ENCODE results near the gene UBE2L3. TPM values are rescaled to one million over a fixed set of nuclear protein-coding genes. Genes with fewer than 3 reads are reported as not detected.
A peak's percentile ranks its signal among the peaks of the same experiment; 100 is the strongest.
"Not testable (repeated sequence)": the region's sequence is repeated elsewhere in the genome, so short reads cannot be mapped to it uniquely, and the experiment has no call there.

UBE2L3 gene
- 10 to 100 TPM; 42.1 to 69.7 (median 50.1) TPM for total RNA-seq

GRCh38 chr22:21567456-21568346 lies at the start of gene UBE2L3:
UBE2L3 (plus strand) TSS chr22:21567714; CDS start chr22:21567745, 31 bp downstream.
- no peaks in the 10 kb centered on the region for H3K27me3 ChIP-seq
- H3K4me1 ChIP-seq: peaks cover 0 to 45% (median 22%) of the 10 kb centered on the region in 4 donors
- no peaks in the 10 kb centered on the region for H3K36me3 ChIP-seq
- H3K9me3 ChIP-seq: no peaks in the 10 kb centered on the region
- H3K27ac ChIP-seq: peak within 1 kb of the TSS; percentile 83 to 90 (median 88)
- peak; percentile 87 to 93 (median 89) for DNase-seq
- TF ChIP-seq CTCF (IDR thresholded peaks at IDR 0.05): no peak
- TF ChIP-seq POLR2A (IDR thresholded peaks at IDR 0.05): peak in 1 of 2 donors; percentile 48
- peak within 1 kb of the TSS; percentile 77 to 97 (median 86) for H3K4me3 ChIP-seq

GRCh38 chr22:21526705-21527500 lies 40.6 kb upstream of the UBE2L3 start:
- not testable (repeated sequence) for H3K4me1 ChIP-seq, H3K4me3 ChIP-seq, H3K27ac ChIP-seq, H3K27me3 ChIP-seq, H3K9me3 ChIP-seq, H3K36me3 ChIP-seq, DNase-seq

DNA sequence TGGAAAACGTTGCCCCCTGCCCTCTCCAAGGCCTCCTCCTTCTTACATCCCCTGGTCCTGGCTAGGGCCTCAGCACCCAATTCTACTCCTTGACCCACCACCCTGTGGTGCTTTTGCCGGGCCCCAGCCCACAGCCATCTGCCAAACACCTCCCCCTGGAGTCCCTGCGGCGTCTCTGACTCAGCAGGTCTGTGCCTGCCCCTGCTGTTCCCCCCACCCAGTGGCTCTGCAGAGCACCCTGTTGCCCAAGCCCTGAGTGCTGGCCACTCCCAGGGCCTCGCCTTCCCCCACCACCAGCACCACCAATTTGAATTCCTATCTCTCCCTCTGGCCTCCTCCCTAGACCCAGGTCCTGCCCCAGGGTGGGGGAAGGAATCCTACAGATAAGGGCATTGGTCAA lies 36.0 kb upstream of the UBE2L3 start:
- not testable (repeated sequence) for DNase-seq, H3K36me3 ChIP-seq, H3K27me3 ChIP-seq, H3K27ac ChIP-seq, H3K4me3 ChIP-seq, H3K4me1 ChIP-seq, H3K9me3 ChIP-seq

- not testable (repeated sequence) for H3K27ac ChIP-seq, H3K27me3 ChIP-seq, H3K4me3 ChIP-seq, DNase-seq, H3K36me3 ChIP-seq, H3K9me3 ChIP-seq, H3K4me1 ChIP-seq
These were observed 34.5 kb upstream of the UBE2L3 start for GRCh38 chr22:21532863-21533648.

- not testable (repeated sequence) for H3K4me3 ChIP-seq, H3K27me3 ChIP-seq, H3K36me3 ChIP-seq, H3K4me1 ChIP-seq, DNase-seq, H3K27ac ChIP-seq, H3K9me3 ChIP-seq
These were observed 27.7 kb upstream of the UBE2L3 start for GRCh38 chr22:21539862-21540261.

DNA sequence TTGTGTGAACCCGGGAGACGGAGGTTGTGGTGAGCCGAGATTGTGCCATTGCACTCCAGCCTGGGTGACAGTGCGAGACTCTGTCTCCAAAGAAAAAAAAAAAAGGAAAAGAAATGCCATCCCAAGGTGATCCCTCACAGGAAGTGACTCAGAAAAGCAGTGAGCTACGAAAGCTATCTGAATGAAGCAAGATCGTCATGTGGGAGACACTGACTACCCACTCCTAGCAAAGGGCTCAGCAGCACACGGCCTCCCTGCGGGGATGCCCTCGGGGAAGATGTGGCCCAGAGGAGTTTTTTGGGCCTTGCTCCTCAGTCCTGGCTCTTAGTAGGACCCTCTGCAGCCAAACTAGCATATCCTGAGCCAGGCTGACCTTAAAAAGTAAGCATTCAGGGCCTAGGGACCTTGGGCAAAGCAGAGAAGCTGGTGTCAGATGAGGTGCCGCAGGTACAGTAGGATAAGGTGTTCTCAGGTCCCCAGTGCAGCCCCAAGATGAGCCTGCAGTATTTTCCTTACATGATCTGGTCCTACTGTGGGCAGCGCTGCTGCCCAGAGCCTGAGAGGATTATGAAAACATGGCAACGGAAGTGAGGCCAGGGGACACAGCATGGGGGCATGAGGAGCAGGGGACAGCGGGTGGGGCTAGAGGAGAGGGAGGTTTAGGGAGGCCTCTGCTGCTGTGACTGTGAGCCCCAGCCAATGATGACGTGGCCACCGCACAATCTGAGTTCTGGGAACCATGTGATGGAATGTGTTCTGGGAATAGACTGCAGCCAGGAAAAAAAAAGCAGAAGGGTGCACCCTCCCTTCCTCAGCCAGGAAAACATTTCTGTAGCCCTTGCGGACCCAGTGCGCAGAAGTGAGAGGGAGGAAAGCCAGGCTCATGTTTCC lies 22.8 kb upstream of the UBE2L3 start:
- H3K27me3 ChIP-seq, DNase-seq: not testable (repeated sequence)

GRCh38 chr22:21549558-21549957 lies 18.0 kb upstream of the UBE2L3 start:
- H3K27me3 ChIP-seq, H3K27ac ChIP-seq, H3K9me3 ChIP-seq, H3K36me3 ChIP-seq, H3K4me3 ChIP-seq, DNase-seq, H3K4me1 ChIP-seq: not testable (repeated sequence)

More for the DNA sequence above, 22.8 kb upstream of the UBE2L3 start:
- not testable (repeated sequence) for H3K4me1 ChIP-seq, H3K9me3 ChIP-seq, H3K4me3 ChIP-seq, H3K27ac ChIP-seq, H3K36me3 ChIP-seq

DNA sequence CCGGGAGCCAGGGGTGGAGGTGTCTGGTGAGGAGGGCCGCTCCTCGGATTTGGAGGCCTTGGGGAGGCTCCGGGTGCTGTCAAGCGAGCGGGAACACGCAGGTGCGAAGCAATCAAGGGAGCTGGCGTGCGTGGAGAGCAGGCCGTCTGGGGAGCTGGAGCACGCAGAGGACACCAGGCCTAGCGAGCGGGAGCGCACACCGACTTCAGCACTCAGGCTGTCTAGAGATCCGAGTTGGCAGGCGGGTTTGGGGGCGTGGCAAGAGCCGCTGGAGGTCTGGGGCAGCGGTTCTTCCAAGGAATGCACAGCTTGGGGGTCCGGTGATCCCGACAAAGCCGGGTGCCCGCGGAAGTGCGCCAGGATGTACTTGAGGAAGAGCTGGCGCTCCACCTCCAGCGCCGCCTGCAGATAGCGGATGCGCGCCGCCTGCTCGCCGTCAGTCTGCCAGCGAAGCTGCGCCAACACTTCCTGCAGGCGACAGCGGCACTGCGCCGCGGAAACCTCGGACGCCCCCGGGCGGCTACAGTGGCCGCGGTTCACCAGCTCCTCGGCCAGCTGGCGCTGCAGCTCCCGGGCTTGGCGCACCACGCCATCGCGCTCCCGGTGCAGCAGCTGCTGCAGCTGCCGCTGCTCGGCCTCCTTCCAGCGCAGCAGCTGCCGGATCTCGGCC lies 17.4 kb upstream of the UBE2L3 start:
- not testable (repeated sequence) for H3K36me3 ChIP-seq, H3K9me3 ChIP-seq, H3K27ac ChIP-seq, H3K27me3 ChIP-seq, H3K4me3 ChIP-seq, H3K4me1 ChIP-seq, DNase-seq

GRCh38 chr22:21550678-21551047 lies 16.9 kb upstream of the UBE2L3 start:
- not testable (repeated sequence) for H3K36me3 ChIP-seq, H3K9me3 ChIP-seq, H3K4me1 ChIP-seq, H3K4me3 ChIP-seq, H3K27me3 ChIP-seq, DNase-seq, H3K27ac ChIP-seq

GRCh38 chr22:21551361-21551760 lies 16.2 kb upstream of the UBE2L3 start, which contains the start of gene RIMBP3C:
RIMBP3C (minus strand) TSS chr22:21551461; CDS start chr22:21550976, 485 bp downstream.
- not testable (repeated sequence) for DNase-seq

DNA sequence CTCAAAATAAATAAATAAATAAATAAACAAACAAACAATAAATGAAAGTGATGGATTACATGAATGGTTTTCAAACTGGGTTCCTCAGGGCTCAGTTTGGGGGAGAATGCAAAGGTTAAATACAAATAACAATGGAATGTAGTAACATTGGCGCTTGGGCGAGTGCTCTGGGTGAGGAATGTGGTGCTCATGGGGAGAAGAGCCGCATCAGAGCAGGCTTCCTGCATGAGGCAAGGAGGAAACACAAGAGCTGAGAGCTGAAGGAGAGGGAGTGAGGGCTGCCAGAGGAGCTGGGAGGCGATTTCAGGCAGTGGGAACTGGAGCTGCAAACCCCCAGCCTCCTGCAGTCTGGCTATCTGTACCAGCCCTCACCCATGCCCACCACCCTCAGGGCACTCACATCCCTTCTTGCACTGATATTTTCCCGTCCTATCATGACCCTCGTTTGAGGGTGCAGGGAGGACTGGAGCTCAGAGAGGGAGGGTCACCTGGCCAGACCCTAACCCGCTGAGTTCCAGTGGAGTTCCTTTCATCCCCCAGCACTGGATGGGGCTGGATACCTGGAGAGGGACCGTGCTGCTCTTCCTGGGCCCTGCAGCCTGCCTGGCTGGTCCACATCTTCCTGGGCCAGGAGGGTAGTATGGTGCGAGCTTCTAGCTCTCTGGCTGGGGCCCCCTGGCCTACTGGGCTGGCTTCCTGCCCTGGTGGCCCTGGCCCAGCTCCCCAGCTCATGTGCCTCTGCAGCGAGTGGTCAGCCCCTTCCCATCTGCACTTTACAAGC lies 8.0 kb upstream of the UBE2L3 start:
- H3K4me3 ChIP-seq, H3K9me3 ChIP-seq, H3K27me3 ChIP-seq, H3K36me3 ChIP-seq, H3K4me1 ChIP-seq, DNase-seq, H3K27ac ChIP-seq: not testable (repeated sequence)

More at GRCh38 chr22:21551361-21551760, 16.2 kb upstream of the UBE2L3 start, which contains the start of gene RIMBP3C:
- not testable (repeated sequence) for H3K27me3 ChIP-seq, H3K4me1 ChIP-seq, H3K9me3 ChIP-seq, H3K36me3 ChIP-seq, H3K4me3 ChIP-seq, H3K27ac ChIP-seq
